ENCODE results near the gene TPP1. TPM values are rescaled to one million over a fixed set of nuclear protein-coding genes. Genes with fewer than 3 reads are reported as not detected.

Gene TPP1
- polyA plus RNA-seq, 2 donors: 18.6 to 20.9 TPM

DNA sequence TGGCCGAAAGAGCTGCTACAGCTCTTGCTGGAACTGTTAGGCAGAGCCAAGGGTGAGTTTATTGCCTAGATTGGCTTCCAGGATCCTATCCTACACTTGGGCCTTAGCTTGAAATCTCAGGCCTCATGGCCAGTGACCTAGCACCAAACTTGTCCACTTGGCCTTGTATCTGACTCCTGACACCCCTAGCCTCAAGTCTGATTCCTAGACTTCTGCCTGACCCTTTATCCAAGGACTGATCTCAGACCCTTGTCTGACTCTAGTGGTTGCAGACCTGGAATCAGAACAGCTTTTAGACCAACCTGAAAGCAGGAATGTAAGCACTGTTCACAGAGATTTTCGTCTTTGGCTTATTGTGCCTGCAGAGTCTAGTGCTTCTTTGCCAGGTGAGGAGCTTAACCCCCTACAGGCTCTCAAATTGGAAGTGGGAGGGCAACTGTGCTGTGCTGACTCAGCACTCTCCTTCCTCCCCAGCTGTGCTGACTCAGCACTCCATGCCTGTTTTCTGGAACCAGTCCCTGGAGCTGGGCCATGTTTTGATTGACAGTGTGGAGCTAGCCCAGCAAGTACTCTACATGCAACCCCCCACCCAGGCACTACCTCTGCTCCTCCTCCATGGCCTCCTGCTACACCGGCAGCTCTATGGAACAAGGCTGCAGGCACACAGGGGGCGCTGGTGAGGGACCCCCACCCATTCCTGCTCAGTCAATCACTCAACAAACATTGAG, 50.9 kb downstream of the TPP1 start:
- H3K4me1 ChIP-seq (ENCODE audit: control insufficient read depth in 2 of 2, insufficient read depth in 2 of 2, low read length in 1 of 2): peaks cover 3 to 4% of the 10 kb centered on the region in 2 donors
- H3K9me3 ChIP-seq (ENCODE audit: control insufficient read depth in 2 of 2, insufficient read depth in 1 of 2, low read depth in 1 of 2, low read length in 1 of 2): no peaks in the 10 kb centered on the region
- no peaks in the 10 kb centered on the region for H3K36me3 ChIP-seq (ENCODE audit: control insufficient read depth in 2 of 2, insufficient read depth in 2 of 2, low read length in 1 of 2)
- no peak overlapping the region for H3K4me3 ChIP-seq (ENCODE audit: low read depth in 1 of 2, low read length in 2 of 2)
- H3K27ac ChIP-seq (ENCODE audit: low read depth in 2 of 2, low read length in 1 of 2): no peak overlapping the region
- no peaks in the 10 kb centered on the region for H3K27me3 ChIP-seq (ENCODE audit: control insufficient read depth in 1 of 2, insufficient read depth in 2 of 2, low read length in 2 of 2)
- WGBS, 2 donors: 57 to 62% methylated on average over 4 of the region's 4 CpGs

DNA sequence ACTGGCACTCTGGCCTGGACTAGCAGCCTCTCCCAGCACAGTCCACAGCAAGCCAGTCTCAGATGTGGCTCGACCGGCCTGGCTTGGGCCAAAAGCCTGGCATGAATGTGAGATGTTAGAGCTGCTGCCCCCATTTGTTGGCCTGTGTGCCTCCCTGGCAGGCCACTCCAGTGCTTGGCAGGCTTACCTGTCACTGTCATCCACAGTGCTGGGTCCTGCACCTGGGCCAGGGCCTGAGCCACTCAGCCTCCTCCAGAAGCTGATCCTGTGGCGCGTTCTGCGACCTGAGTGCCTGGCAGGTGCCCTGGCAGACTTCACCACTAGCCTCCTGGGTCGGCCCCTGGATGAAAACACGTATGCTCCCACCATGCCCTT, 51.9 kb downstream of the TPP1 start:
- Histone ChIP-seq H3K27ac (ENCODE audit: low read depth in 2 of 2, low read length in 1 of 2) (no peak overlapping the region), H3K4me1 (ENCODE audit: control insufficient read depth in 2 of 2, insufficient read depth in 2 of 2, low read length in 1 of 2) (peaks cover 3 to 4% of the 10 kb centered on the region in 2 donors), H3K4me3 (ENCODE audit: low read depth in 1 of 2, low read length in 2 of 2) (no peak overlapping the region), H3K27me3 (ENCODE audit: control insufficient read depth in 1 of 2, insufficient read depth in 2 of 2, low read length in 2 of 2) (no peaks in the 10 kb centered on the region), H3K36me3 (ENCODE audit: control insufficient read depth in 2 of 2, insufficient read depth in 2 of 2, low read length in 1 of 2) (no peaks in the 10 kb centered on the region), H3K9me3 (ENCODE audit: control insufficient read depth in 2 of 2, insufficient read depth in 1 of 2, low read depth in 1 of 2, low read length in 1 of 2) (no peaks in the 10 kb centered on the region)
- 95 to 96% methylated on average over 7 of the region's 7 CpGs for WGBS, 2 donors

DNA sequence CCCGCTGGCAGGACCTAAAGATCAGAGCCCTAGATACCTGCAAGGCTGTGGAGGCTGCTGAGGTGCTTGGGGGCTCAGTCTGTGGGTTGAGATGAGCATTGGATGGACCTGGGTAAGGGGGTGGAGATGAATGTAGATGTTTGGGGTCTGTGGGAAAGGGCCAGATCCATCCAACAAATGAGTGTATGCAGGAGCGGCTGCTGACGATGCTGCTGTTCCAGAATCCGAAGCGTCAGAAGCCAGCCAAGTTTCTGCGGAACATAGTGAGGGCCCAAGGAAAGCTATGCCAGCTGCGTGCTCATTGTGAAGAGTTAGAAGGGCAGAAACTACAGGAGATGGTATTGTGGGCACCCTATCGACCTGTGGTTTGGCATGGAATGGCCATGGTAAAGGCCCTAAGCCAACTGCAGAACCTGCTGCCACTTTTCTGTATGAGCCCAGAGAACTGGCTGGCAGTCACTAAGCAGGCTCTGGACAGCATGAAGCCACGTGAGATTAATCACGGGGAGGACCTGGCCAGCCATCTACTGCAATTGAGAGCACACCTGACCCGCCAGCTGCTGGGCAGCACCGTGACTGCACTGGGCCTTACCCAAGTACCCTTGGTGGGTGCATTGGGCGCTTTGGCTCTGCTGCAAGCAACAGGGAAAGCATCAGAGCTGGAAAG, 52.4 kb downstream of the TPP1 start:
- no peaks in the 10 kb centered on the region for H3K36me3 ChIP-seq (ENCODE audit: control insufficient read depth in 2 of 2, insufficient read depth in 2 of 2, low read length in 1 of 2)
- H3K4me3 ChIP-seq (ENCODE audit: low read depth in 1 of 2, low read length in 2 of 2): no peak overlapping the region
- H3K27ac ChIP-seq (ENCODE audit: low read depth in 2 of 2, low read length in 1 of 2): no peak overlapping the region
- no peaks in the 10 kb centered on the region for H3K9me3 ChIP-seq (ENCODE audit: control insufficient read depth in 2 of 2, insufficient read depth in 1 of 2, low read depth in 1 of 2, low read length in 1 of 2)
- WGBS, 2 donors: 88 to 93% methylated on average over 13 of the region's 13 CpGs
- peaks cover 3 to 4% of the 10 kb centered on the region in 2 donors for H3K4me1 ChIP-seq (ENCODE audit: control insufficient read depth in 2 of 2, insufficient read depth in 2 of 2, low read length in 1 of 2)
- H3K27me3 ChIP-seq (ENCODE audit: control insufficient read depth in 1 of 2, insufficient read depth in 2 of 2, low read length in 2 of 2): no peaks in the 10 kb centered on the region

DNA sequence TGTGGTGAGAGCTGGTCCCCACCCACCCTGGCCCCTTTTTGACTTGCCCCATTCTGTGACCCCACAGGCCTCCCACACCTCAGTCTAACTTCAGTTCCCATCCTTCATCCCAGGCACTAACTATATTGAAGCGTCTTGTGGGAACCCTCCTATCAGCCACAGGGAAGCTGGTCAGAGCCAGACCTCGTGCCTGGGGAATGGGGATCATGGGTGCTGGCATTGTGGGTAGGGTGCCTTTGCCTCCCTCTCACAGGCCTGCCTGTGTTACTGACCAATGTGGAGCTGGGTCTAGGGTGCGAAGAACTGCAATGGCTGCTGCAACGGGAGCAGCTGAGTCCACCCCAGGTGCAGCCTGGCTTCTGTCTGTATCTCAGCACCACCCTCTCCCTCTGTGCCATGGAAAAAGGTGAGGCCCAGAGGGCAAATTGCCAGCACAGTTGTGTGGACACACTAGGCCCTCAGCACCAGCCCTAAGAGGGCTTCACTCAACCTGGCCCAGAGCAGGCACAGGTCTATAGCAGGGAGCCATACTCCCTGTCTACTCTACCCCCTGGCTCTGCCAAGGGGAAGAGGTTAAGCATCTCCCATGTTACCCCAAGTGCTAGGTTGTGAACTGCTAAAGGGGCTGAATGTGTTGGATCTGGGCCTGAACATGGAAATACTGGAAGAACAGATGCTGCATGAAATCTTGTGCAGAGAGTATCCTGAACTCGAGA, 53.1 kb downstream of the TPP1 start:
- Histone ChIP-seq H3K36me3 (ENCODE audit: control insufficient read depth in 2 of 2, insufficient read depth in 2 of 2, low read length in 1 of 2) (no peaks in the 10 kb centered on the region), H3K27ac (ENCODE audit: low read depth in 2 of 2, low read length in 1 of 2) (no peak overlapping the region), H3K27me3 (ENCODE audit: control insufficient read depth in 1 of 2, insufficient read depth in 2 of 2, low read length in 2 of 2) (no peaks in the 10 kb centered on the region), H3K4me3 (ENCODE audit: low read depth in 1 of 2, low read length in 2 of 2) (no peak overlapping the region), H3K4me1 (ENCODE audit: control insufficient read depth in 2 of 2, insufficient read depth in 2 of 2, low read length in 1 of 2) (peaks cover 3 to 4% of the 10 kb centered on the region in 2 donors), H3K9me3 (ENCODE audit: control insufficient read depth in 2 of 2, insufficient read depth in 1 of 2, low read depth in 1 of 2, low read length in 1 of 2) (no peaks in the 10 kb centered on the region)
- WGBS, 2 donors: 89 to 93% methylated on average over 5 of the region's 5 CpGs

DNA sequence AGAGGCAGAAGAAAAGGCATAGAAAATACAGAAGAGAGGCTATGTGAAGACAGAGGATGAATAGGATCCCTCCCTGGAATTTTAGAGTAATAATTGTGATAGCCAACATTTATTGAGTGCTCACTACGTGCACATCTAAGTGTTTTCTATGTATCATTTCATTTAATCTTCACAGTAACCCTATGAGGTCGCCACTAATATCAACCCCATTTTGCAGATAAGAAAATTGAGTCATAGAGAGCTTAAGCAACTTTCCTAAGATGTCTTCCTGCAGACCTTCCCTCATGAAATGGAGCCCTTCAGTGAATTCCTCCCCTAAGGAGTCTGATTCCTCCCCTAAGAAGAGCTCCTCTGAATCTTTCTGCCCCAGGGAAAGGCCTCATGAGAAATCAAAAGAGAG, 53.9 kb downstream of the TPP1 start:
- Histone ChIP-seq H3K27ac (ENCODE audit: low read depth in 2 of 2, low read length in 1 of 2) (no peak overlapping the region), H3K9me3 (ENCODE audit: control insufficient read depth in 2 of 2, insufficient read depth in 1 of 2, low read depth in 1 of 2, low read length in 1 of 2) (no peaks in the 10 kb centered on the region), H3K4me3 (ENCODE audit: low read depth in 1 of 2, low read length in 2 of 2) (no peak overlapping the region), H3K36me3 (ENCODE audit: control insufficient read depth in 2 of 2, insufficient read depth in 2 of 2, low read length in 1 of 2) (no peaks in the 10 kb centered on the region), H3K27me3 (ENCODE audit: control insufficient read depth in 1 of 2, insufficient read depth in 2 of 2, low read length in 2 of 2) (no peaks in the 10 kb centered on the region), H3K4me1 (ENCODE audit: control insufficient read depth in 2 of 2, insufficient read depth in 2 of 2, low read length in 1 of 2) (peaks cover 3 to 4% of the 10 kb centered on the region in 2 donors)
- WGBS, 2 donors: 74 to 91% methylated on average over 2 of the region's 2 CpGs

DNA sequence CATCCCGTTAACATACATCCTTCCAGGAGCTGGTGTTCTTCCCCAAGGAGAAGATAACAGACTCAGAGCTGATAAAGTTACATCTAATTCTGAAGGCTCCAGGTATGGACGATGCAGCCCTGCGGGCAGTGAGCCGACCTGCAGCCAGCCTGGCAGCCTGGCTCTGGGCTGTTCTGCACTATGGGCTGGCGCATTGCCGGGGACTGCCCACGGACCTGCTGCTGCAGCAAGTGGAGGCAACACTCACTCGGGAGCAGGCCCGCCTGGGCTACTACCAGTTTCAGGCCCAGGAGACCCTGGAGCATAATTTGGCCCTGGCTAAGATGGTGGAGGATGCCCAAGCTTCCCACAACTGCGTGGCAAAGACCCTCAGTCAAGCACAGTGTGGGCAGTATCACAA, 55.6 kb downstream of the TPP1 start:
- H3K4me1 ChIP-seq (ENCODE audit: control insufficient read depth in 2 of 2, insufficient read depth in 2 of 2, low read length in 1 of 2): peaks cover 3% of the 10 kb centered on the region in 2 donors
- WGBS, 2 donors: 89 to 92% methylated on average over 10 of the region's 10 CpGs
- H3K27ac ChIP-seq (ENCODE audit: low read depth in 2 of 2, low read length in 1 of 2): no peak overlapping the region
- H3K36me3 ChIP-seq (ENCODE audit: control insufficient read depth in 2 of 2, insufficient read depth in 2 of 2, low read length in 1 of 2): no peaks in the 10 kb centered on the region
- H3K9me3 ChIP-seq (ENCODE audit: control insufficient read depth in 2 of 2, insufficient read depth in 1 of 2, low read depth in 1 of 2, low read length in 1 of 2): no peaks in the 10 kb centered on the region
- H3K4me3 ChIP-seq (ENCODE audit: low read depth in 1 of 2, low read length in 2 of 2): no peak overlapping the region
- no peaks in the 10 kb centered on the region for H3K27me3 ChIP-seq (ENCODE audit: control insufficient read depth in 1 of 2, insufficient read depth in 2 of 2, low read length in 2 of 2)

DNA sequence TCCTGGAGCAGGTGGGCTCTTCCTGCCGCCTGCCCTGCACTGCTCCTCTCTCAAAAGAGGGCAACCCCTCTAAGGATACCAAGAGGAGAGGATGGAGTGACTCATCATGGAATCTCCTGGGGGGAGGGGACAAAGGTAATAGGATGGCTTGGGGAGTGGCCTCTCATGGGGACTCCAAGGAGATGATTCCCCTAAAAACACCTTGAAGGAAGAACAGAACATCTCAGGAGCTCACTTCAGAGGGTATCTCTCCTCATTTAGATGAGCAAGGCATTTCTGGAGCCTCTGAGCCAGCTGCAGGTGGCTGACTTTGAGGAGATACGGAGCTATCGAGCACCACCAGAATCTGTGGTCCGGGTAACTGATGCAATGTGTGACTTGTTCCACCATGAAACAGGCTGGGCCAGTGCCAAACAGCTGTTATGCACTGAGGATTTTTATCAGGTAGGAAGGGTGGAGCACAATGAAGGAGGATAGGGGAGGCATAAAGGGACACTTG, 56.1 kb downstream of the TPP1 start:
- WGBS, 2 donors: 92 to 96% methylated on average over 4 of the region's 4 CpGs

More for the DNA sequence above, 56.1 kb downstream of the TPP1 start:
- Histone ChIP-seq H3K4me1 (ENCODE audit: control insufficient read depth in 2 of 2, insufficient read depth in 2 of 2, low read length in 1 of 2) (peaks cover 0 to 3% of the 10 kb centered on the region in 2 donors), H3K36me3 (ENCODE audit: control insufficient read depth in 2 of 2, insufficient read depth in 2 of 2, low read length in 1 of 2) (peaks cover 0 to 3% of the 10 kb centered on the region in 2 donors), H3K9me3 (ENCODE audit: control insufficient read depth in 2 of 2, insufficient read depth in 1 of 2, low read depth in 1 of 2, low read length in 1 of 2) (no peaks in the 10 kb centered on the region), H3K27me3 (ENCODE audit: control insufficient read depth in 1 of 2, insufficient read depth in 2 of 2, low read length in 2 of 2) (no peaks in the 10 kb centered on the region), H3K27ac (ENCODE audit: low read depth in 2 of 2, low read length in 1 of 2) (no peak overlapping the region), H3K4me3 (ENCODE audit: low read depth in 1 of 2, low read length in 2 of 2) (no peak overlapping the region)

Other genes starting within 250 kb of the TPP1 start
- gene SMPD1, start 228.9 kb downstream of the TPP1 start, polyA plus RNA-seq: 10 to 100 TPM; 16.0 to 18.9 TPM
- gene APBB1, start 200.3 kb downstream of the TPP1 start, polyA plus RNA-seq: 10 to 100 TPM in 1 of 2 donors, 1 to 10 TPM in 1; 7.1 to 12.0 TPM
- gene HPX, start 178.4 kb downstream of the TPP1 start, polyA plus RNA-seq: under 1 TPM; 0.26 to 0.55 TPM
- 1 to 10 TPM; 7.5 to 7.6 TPM for gene TRIM3, start 145.5 kb downstream of the TPP1 start, polyA plus RNA-seq
- gene ARFIP2, start 138.1 kb downstream of the TPP1 start, polyA plus RNA-seq: 10 to 100 TPM; 29.3 to 42.5 TPM
- gene TIMM10B, start 137.9 kb downstream of the TPP1 start, polyA plus RNA-seq: 10 to 100 TPM in 1 of 2 donors, 1 to 10 TPM in 1; 7.9 to 15.9 TPM
- 1 to 10 TPM; 2.0 to 7.2 TPM for gene DNHD1, start 122.1 kb downstream of the TPP1 start, polyA plus RNA-seq
- 10 to 100 TPM; 12.4 to 12.6 TPM for gene RRP8, start 15.8 kb downstream of the TPP1 start, polyA plus RNA-seq
- gene ILK, start 15.6 kb downstream of the TPP1 start, polyA plus RNA-seq: 10 to 100 TPM; 63.3 to 91.0 TPM
- gene TAF10, start 7.2 kb downstream of the TPP1 start, polyA plus RNA-seq: 10 to 100 TPM; 83.0 to 93.7 TPM
- 1 to 10 TPM; 1.7 to 2.0 TPM for gene DCHS1, start 36.4 kb upstream of the TPP1 start, polyA plus RNA-seq
- gene MRPL17, start 63.9 kb upstream of the TPP1 start, polyA plus RNA-seq: 10 to 100 TPM; 43.4 to 49.2 TPM
- under 1 TPM in 1 of 2 donors, not detected in 1; 0.04 TPM for gene OR2AG2, start 152.6 kb upstream of the TPP1 start, polyA plus RNA-seq
- gene OR2AG1, start 163.6 kb upstream of the TPP1 start, polyA plus RNA-seq: not detected
- not detected for gene OR6A2, start 180.3 kb upstream of the TPP1 start, polyA plus RNA-seq
- gene OR10A5, start 226.3 kb upstream of the TPP1 start, polyA plus RNA-seq: not detected
- gene OR10A2, start 243.6 kb upstream of the TPP1 start, polyA plus RNA-seq: not detected

All from esophagus (tissue), 2 donors.